ENCODE measurements around the gene CAMTA1. TPM values are rescaled to one million over a fixed set of nuclear protein-coding genes. Genes with fewer than 3 reads are reported as not detected.

Gene CAMTA1
- total RNA-seq, 1 experiment from 2014 or later, result 102 TPM

DNA sequence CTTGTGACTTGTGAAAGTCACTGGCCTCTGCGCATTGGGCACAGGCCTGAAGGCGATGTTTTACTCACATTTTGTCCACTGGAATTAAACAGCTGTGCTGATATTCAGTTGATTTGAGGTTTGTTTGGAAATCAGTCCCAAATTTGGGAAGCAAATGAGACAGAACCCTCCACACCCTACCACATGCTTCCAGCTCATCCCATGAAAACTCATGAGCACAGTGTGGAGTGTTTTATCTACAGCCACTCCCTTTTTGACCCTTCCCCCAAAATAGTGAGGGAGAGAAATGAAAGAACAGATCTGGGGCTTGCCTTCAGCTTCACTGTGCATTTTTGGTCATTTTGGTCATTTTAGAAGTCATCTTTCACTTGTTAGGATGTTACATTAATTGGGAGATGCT is 101.3 kb downstream of the CAMTA1 start:
- DNase-seq (ENCODE audit: low read depth), result no peak
- in situ Hi-C loops (cut with HindIII; ENCODE audit: low pct_unique_long_range_greater_than_20kb, low sequenced_read_pairs), result loop anchor here (25.0 kb wide), 1 partner anchor 174 kb away; the partner anchor contains the start of gene DNAJC11

GRCh38 chr1:6888268-6888667 is 103.0 kb downstream of the CAMTA1 start:
- DNase-seq (ENCODE audit: low read depth), result no peak
- in situ Hi-C loops (cut with HindIII; ENCODE audit: low pct_unique_long_range_greater_than_20kb, low sequenced_read_pairs), result loop anchor here (25.0 kb wide), 1 partner anchor 176 kb away; the partner anchor contains the start of gene DNAJC11

DNA sequence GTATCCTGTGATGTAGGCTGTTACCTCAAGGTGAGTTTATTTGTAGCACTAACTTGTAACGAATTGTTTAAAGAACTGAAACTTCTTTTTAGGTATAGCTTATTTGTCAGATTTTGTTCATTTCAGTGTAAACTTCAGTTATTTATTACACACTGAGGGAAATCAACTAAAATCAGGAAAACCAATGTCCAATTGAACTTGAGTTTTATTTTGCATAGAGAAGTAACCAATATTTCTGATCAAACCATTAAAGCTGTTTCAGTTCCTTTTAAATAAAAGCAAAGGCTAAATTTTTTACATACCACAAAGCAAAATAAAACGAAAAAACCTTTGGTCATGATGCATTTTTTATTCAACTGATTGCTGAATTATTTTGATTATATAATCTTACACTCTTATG is 103.6 kb downstream of the CAMTA1 start:
- in situ Hi-C loops (cut with HindIII; ENCODE audit: low pct_unique_long_range_greater_than_20kb, low sequenced_read_pairs), result loop anchor here (25.0 kb wide), 1 partner anchor 177 kb away; the partner anchor contains the start of gene DNAJC11
- DNase-seq (ENCODE audit: low read depth), result no peak

DNA sequence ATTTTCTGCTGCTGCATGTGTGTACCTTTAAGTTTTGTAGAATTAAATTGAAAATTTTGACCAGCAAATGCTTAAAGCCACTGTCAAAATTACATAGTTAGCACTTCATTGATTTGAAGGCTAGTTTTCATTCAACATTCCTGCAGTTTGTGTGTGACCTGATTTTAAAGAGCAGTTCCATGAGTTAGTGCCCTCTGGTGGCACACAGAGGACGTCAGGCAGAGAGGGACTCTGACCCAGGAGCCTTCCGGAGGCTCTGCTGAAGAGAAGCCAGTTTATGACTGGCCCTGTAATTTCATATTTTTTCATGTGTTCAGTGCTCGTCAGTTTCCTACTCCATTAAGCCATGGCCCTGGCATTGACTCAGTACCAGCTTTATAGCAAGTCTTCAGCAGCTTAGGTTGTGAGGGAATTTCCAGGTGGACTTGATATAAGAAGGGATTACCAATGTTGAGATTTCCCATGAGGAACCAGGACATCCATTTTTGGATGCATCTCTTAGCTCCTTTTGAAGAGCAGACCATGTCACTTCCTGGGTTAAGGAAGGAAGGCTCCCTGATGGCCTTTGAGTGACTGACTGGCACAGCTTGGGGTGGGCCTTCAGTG is 104.7 kb downstream of the CAMTA1 start:
- peak; percentile 35 for DNase-seq (ENCODE audit: low read depth)
- in situ Hi-C loops (cut with HindIII; ENCODE audit: low pct_unique_long_range_greater_than_20kb, low sequenced_read_pairs), result loop anchor here (25.0 kb wide), 1 partner anchor 178 kb away; the partner anchor contains the start of gene DNAJC11

GRCh38 chr1:6890686-6891085 is 105.4 kb downstream of the CAMTA1 start:
- no peak for DNase-seq (ENCODE audit: low read depth)
- in situ Hi-C loops (cut with HindIII; ENCODE audit: low pct_unique_long_range_greater_than_20kb, low sequenced_read_pairs), result loop anchor here (25.0 kb wide), 1 partner anchor 178 kb away; the partner anchor contains the start of gene DNAJC11

DNA sequence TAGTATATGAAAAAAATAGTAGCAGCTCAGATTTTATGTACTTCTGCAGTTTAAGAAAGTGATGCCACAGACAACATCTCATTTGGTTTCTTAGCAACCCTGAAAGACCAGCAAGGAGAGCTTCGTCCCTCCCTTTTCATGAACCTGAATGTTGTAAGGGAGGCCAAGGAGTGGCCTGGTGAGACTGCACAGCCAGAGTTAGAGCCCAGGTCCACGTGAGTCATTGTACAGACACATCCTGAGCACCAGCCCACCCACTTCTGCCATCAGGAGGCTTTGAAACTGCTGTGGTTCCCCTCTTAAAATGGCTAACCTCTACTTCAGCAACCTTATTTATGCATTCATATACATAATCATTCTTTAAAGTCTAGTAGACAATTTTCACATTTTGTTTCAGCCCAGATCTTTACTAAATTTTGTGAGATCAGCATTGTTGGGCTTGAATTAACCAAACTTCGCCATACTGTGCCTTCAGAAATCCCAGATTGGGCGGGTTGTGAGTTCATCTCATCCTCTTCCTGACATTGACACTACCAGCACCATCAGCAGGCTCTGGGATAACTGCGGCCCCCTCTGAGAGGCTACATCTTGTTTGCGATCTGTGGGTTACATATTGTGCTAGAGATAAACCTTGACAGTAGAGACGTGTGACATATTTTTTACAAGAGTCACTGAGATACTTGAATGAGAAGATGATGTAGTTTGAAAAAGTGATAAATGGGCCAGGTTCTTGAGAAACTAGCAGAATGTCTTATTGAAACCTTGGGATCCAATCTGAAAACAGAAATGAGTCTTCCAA is 106.7 kb downstream of the CAMTA1 start:
- no peak for DNase-seq (ENCODE audit: low read depth)
- in situ Hi-C loops (cut with HindIII; ENCODE audit: low pct_unique_long_range_greater_than_20kb, low sequenced_read_pairs), result loop anchor here (25.0 kb wide), 1 partner anchor 180 kb away; the partner anchor contains the start of gene DNAJC11

DNA sequence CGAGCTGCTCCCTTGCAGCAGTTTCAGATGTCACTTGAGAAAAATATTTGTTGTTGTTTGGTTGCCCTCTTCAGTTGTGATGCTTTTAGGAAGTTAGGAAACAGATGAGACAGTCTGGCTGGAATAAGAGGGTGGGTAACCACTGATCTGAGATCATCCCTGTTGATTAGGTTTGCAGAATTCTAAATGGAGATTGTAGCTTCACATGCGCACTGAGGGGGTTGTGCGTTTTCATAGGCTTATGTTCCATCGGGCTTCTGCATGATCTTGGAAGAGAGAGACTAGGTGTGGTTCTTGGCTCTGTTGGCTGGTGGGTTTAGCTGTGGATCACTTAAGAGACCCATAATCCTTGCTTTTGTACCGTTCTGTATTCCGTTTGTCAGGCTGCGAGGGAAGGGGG is 108.1 kb downstream of the CAMTA1 start:
- in situ Hi-C loops (cut with HindIII; ENCODE audit: low pct_unique_long_range_greater_than_20kb, low sequenced_read_pairs), result loop anchor here (25.0 kb wide), 1 partner anchor 181 kb away; the partner anchor contains the start of gene DNAJC11
- no peak for DNase-seq (ENCODE audit: low read depth)

- in situ Hi-C loops (cut with HindIII; ENCODE audit: low pct_unique_long_range_greater_than_20kb, low sequenced_read_pairs), result loop anchor here (25.0 kb wide), 1 partner anchor 185 kb away; the partner anchor contains the start of gene DNAJC11
These were observed 111.9 kb downstream of the CAMTA1 start for GRCh38 chr1:6897138-6897537.

DNA sequence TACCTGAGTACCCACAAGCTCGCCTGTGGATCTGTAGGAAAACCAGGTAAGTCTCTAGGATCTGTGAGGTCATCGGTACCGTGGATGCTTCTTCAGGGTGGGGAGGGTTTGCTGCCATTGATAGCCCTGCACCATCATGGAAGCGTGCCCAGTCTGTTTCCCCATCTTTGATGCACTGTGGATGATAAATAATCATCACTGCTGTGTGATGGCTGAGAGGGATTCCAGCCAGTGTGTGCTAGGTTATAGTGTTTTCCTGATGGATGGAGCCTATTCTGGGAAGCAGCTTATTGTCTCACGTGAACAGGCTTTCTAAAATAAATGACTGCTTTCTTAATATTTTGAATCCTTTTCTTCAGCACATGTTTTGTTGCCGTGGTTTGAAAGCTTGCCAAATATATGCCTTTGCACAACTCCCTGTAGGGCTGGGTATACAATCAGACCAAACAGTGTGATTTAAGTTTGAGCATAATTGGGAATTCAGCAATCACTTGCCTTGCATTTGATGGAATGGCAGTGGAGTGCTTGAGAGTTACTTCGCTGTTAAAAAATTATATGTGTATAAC is 113.8 kb downstream of the CAMTA1 start:
- in situ Hi-C loops (cut with HindIII; ENCODE audit: low pct_unique_long_range_greater_than_20kb, low sequenced_read_pairs), result loop anchor here (25.0 kb wide), 1 partner anchor 187 kb away; the partner anchor contains the start of gene DNAJC11
- no peak for DNase-seq (ENCODE audit: low read depth)

More at GRCh38 chr1:6897138-6897537, 111.9 kb downstream of the CAMTA1 start:
- DNase-seq (ENCODE audit: low read depth), result no peak

DNA sequence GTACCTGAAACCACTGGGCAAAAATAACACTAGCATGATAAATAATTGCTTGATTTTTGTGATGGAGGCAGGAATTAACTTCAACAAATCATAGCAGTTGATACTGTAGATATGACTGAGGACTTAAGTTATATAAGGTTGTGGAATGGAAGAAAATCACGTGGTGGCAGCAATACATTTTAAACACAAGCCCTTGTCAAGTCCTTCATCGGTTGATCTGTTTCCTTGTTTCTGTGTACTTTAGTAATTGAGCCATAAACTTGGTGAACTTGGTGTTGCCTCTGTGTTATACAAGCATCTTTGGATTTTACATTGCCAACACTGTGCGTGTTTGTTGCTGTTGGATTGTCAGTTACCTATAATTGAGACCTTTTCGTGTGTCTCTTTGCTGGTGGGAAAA is 114.4 kb downstream of the CAMTA1 start:
- in situ Hi-C loops (cut with HindIII; ENCODE audit: low pct_unique_long_range_greater_than_20kb, low sequenced_read_pairs), result loop anchor here (25.0 kb wide), 1 partner anchor 187 kb away; the partner anchor contains the start of gene DNAJC11
- DNase-seq (ENCODE audit: low read depth), result no peak

DNA sequence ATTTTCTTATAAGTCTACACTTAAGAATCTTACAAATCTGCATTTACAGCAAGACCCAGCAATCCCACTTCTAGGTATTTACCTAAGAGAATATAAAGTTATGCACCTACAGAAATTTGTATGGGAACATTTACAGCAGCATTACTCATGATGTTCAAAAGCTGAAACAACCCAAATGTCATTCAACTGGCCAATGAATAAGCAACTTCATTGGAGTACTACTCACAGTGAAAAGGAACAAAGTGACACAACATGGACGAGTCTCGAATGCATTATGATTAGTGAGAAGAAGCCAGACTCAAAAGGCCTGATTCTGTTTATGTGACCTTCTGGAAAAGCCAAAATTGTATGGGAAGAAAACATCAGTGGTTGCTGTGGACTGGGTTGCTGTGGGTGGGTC is 116.9 kb downstream of the CAMTA1 start:
- no peak for DNase-seq (ENCODE audit: low read depth)
- in situ Hi-C loops (cut with HindIII; ENCODE audit: low pct_unique_long_range_greater_than_20kb, low sequenced_read_pairs), result no loop called here

GRCh38 chr1:6904476-6905170 is 119.4 kb downstream of the CAMTA1 start:
- DNase-seq (ENCODE audit: low read depth), result no peak
- in situ Hi-C loops (cut with HindIII; ENCODE audit: low pct_unique_long_range_greater_than_20kb, low sequenced_read_pairs), result no loop called here

DNA sequence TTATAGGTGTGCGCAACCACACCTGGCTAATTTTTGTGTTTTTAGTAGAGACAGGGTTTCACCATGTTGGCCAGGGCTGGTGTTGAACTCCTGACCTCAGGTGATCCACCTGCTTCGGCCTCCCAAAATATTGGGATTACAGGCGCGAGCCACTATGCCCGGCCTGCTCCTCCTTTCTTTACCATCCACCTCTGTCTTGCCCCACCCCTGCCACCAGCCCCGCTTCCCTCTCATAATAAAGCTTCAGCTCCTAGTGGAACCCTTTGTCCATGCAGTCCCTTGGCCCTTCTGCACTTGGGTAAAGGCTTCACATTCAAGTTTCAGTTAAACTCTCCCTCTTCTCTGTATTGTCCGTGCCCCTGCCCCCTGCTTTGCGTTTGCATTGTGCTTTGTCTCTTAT is 120.1 kb downstream of the CAMTA1 start:
- in situ Hi-C loops (cut with HindIII; ENCODE audit: low pct_unique_long_range_greater_than_20kb, low sequenced_read_pairs), result no loop called here
- DNase-seq (ENCODE audit: low read depth), result no peak

DNA sequence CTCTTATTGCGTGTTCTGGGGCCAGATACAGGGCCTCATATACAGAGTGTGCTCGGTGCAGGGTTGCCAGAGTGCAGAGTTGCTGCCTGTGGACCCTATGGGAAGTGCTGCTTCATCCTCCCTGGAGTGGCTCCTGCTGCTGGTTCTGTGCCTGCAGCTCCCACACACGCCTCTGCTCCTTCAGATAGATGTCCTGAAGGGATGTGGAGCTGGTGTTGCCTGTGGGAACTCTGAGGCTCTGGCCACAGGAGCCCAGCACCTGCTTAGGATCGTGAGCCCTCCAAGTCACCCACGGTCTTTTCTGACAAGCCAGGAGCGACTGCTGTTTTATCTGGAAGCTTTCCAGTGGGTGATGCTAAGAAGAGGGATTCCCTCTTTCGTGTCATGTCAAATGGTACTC is 120.5 kb downstream of the CAMTA1 start:
- in situ Hi-C loops (cut with HindIII; ENCODE audit: low pct_unique_long_range_greater_than_20kb, low sequenced_read_pairs), result no loop called here
- DNase-seq (ENCODE audit: low read depth), result no peak

GRCh38 chr1:6906783-6907182 is 121.5 kb downstream of the CAMTA1 start:
- DNase-seq (ENCODE audit: low read depth), result no peak
- in situ Hi-C loops (cut with HindIII; ENCODE audit: low pct_unique_long_range_greater_than_20kb, low sequenced_read_pairs), result no loop called here

DNA sequence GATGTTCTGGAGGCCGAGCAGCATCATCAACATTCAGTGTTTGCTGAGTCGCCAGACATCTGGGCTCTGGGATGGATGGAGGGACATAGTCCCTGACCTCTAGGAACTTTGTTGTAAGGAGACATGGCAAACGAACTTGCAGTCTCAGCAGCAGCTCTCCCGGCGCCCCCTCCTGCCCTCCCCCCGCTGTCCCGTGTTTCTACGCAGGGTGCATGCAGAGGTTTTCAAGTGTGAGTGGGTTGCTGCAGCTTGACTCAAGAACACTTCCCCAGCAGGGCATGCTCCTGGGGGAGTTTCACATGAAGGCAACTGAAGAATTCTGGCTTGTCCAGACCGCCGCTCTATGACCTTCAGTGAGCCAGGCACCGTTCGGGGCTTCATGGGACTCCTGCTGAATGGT is 121.9 kb downstream of the CAMTA1 start:
- in situ Hi-C loops (cut with HindIII; ENCODE audit: low pct_unique_long_range_greater_than_20kb, low sequenced_read_pairs), result no loop called here
- DNase-seq (ENCODE audit: low read depth), result no peak

- DNase-seq (ENCODE audit: low read depth), result no peak
- in situ Hi-C loops (cut with HindIII; ENCODE audit: low pct_unique_long_range_greater_than_20kb, low sequenced_read_pairs), result no loop called here
These were observed 122.6 kb downstream of the CAMTA1 start for GRCh38 chr1:6907676-6908434.

DNA sequence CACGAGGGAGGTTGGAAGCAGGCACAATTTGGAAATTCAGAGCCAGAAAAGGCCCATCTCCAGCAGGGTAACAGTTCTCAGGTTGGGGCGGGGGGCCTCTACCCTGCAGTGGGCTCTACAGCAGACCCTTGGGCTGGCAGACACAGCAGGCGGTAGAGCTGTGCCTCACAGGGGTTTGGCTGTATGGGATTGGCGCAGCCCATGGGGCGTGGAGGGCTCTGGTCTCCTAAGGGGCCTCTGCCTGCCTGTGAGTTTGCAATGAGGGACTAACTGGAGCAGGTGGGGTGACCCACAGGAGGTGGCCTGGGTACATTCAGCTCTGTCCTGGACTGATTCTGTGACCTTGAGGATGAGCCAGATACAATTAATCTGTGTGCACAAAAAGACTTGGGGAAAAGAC is 124.1 kb downstream of the CAMTA1 start:
- in situ Hi-C loops (cut with HindIII; ENCODE audit: low pct_unique_long_range_greater_than_20kb, low sequenced_read_pairs), result no loop called here
- no peak for DNase-seq (ENCODE audit: low read depth)

All from Caki2 (cell line).